ENCODE results near the gene DRD5.
"Not testable (repeated sequence)": the region's sequence is repeated elsewhere in the genome, so short reads cannot be mapped to it uniquely, and the experiment has no call there.

DRD5 gene

DNA sequence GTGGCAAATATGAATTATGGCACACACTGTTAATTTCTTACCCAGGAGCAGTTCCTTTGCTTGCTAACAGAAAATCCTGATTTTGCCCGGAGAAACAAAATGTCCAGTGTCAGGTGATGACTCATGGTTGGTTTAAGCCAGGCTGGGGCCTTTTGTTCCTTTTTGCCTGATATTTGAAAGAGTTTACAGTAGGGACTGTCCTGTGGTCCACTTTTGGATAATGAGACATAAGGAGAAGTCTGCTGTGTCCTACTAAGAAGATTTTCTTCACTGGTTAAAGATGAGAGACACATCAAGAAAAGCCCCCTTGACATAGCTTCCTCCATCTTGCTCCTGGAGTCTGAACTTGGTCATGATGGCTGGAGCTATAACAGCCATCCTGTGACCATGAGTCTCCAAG, 12.1 kb upstream of the DRD5 start:
- no peak for DNase-seq (ENCODE audit: low read depth, low spot score)
- no CpG with 5 or more reads among the region's 1 CpG for WGBS (ENCODE audit: insufficient coverage, insufficient read length)
- H3K36me3 ChIP-seq (ENCODE audit: control insufficient read depth, insufficient read depth, low read length) = no peaks in the 10 kb centered on the region
- no peaks in the 10 kb centered on the region for H3K4me1 ChIP-seq (ENCODE audit: control insufficient read depth, insufficient read depth, low read length)
- H3K27ac ChIP-seq (ENCODE audit: low read length) = no peak overlapping the region
- H3K4me3 ChIP-seq (ENCODE audit: low read length) = no peak overlapping the region
- no peaks in the 10 kb centered on the region; the same call in 1 of the 2 replicates for H3K27me3 ChIP-seq (ENCODE audit: control insufficient read depth, insufficient read depth, low read length)
- no peaks in the 10 kb centered on the region for H3K9me3 ChIP-seq (ENCODE audit: control insufficient read depth, insufficient read depth, low read length)

DNA sequence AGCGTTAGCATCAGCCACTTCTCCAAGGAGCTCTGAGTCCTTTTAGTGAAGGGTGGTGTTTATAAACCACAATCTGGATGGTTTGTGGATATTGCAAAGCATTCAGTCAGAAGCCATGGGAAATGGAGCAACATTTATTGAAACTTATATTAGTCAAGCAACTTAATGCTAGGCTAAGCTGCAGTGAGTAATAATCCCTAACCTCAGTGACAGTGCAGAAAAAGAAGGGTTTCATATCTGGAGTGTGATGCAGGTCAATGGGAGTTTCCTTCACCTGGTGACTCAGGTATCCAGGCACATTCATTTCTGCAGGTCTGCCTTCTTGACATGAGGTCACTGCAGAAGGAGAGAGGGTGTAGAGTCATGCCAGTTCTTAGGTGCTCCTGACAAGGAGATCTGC, 10.4 kb upstream of the DRD5 start:
- WGBS (ENCODE audit: insufficient coverage, insufficient read length) = no CpG with 5 or more reads among the region's 1 CpG
- H3K4me1 ChIP-seq (ENCODE audit: control insufficient read depth, insufficient read depth, low read length) = no peaks in the 10 kb centered on the region

DNA sequence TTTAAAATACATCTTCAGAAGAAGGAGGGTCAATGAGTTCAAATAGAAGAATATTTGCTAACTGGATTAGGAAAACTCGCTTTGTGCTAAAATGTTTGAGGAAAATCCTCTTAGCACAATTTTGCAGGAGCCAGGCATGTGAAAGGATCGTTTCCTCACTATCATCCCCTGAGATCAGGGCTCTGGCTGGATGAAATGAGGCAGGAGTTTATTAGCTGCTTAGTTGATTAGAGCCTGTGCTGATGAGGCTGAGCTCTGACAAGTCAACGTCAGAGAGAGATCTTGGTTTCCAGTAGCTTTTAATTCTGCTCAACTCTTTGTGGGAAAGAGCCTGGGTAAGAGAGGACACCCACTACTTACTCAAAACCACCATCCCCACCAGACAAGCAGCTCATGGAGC, 8.0 kb upstream of the DRD5 start:
- no peak for DNase-seq (ENCODE audit: low read depth, low spot score)
- no peak overlapping the region for H3K27ac ChIP-seq (ENCODE audit: low read length)
- no peaks in the 10 kb centered on the region; the same call in 1 of the 2 replicates for H3K4me1 ChIP-seq (ENCODE audit: control insufficient read depth, insufficient read depth, low read length)
- WGBS (ENCODE audit: insufficient coverage, insufficient read length) = no CpG with 5 or more reads among the region's 3 CpGs
- no peaks in the 10 kb centered on the region for H3K36me3 ChIP-seq (ENCODE audit: control insufficient read depth, insufficient read depth, low read length)
- H3K9me3 ChIP-seq (ENCODE audit: control insufficient read depth, insufficient read depth, low read length) = no peaks in the 10 kb centered on the region
- H3K4me3 ChIP-seq (ENCODE audit: low read length) = no peak overlapping the region
- H3K27me3 ChIP-seq (ENCODE audit: control insufficient read depth, insufficient read depth, low read length) = no peaks in the 10 kb centered on the region; the same call in 1 of the 2 replicates

More for the DNA sequence above, 10.4 kb upstream of the DRD5 start:
- Histone ChIP-seq H3K36me3 (ENCODE audit: control insufficient read depth, insufficient read depth, low read length) (no peaks in the 10 kb centered on the region), H3K9me3 (ENCODE audit: control insufficient read depth, insufficient read depth, low read length) (no peaks in the 10 kb centered on the region), H3K27me3 (ENCODE audit: control insufficient read depth, insufficient read depth, low read length) (no peaks in the 10 kb centered on the region; the same call in 1 of the 2 replicates), H3K4me3 (ENCODE audit: low read length) (no peak overlapping the region), H3K27ac (ENCODE audit: low read length) (no peak overlapping the region)
- no peak for DNase-seq (ENCODE audit: low read depth, low spot score)

DNA sequence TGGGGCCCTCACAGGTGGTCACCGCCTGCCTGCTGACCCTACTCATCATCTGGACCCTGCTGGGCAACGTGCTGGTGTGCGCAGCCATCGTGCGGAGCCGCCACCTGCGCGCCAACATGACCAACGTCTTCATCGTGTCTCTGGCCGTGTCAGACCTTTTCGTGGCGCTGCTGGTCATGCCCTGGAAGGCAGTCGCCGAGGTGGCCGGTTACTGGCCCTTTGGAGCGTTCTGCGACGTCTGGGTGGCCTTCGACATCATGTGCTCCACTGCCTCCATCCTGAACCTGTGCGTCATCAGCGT, 652 bp downstream of the DRD5 start:
- H3K27ac ChIP-seq (ENCODE audit: low read length) = no peak overlapping the region
- H3K4me1 ChIP-seq (ENCODE audit: control insufficient read depth, insufficient read depth, low read length) = peaks cover 3% of the 10 kb centered on the region; the same call in 1 of the 2 replicates
- no peaks in the 10 kb centered on the region for H3K9me3 ChIP-seq (ENCODE audit: control insufficient read depth, insufficient read depth, low read length)
- no peaks in the 10 kb centered on the region for H3K36me3 ChIP-seq (ENCODE audit: control insufficient read depth, insufficient read depth, low read length)
- peaks cover 21% of the 10 kb centered on the region for H3K27me3 ChIP-seq (ENCODE audit: control insufficient read depth, insufficient read depth, low read length)
- H3K4me3 ChIP-seq (ENCODE audit: low read length) = peak overlapping the region; percentile 33; the same call in 1 of the 2 replicates
- DNase-seq (ENCODE audit: low read depth, low spot score) = no peak
- WGBS (ENCODE audit: insufficient coverage, insufficient read length) = no CpG with 5 or more reads among the region's 22 CpGs

DNA sequence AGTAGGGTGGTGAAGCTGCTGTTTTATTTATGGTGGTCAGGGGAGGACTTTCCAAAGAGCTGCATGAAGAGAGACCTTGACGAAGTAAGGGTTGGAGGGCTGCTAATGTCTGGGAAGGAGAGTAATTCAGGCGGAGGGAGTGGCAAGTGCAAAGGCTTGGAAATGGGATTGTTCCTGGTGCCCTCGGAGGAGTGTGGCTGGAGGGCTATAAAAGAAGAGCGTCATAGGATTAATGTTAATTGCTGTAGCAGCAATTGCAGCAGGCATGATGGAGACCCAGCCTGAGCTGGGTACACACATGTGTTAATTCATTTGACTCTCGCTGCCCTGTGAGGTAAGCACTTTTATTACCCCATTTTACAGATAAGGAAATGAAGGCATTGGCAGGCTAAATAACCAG, 4.5 kb downstream of the DRD5 start:
- H3K27me3 ChIP-seq (ENCODE audit: control insufficient read depth, insufficient read depth, low read length) = peaks cover 12% of the 10 kb centered on the region
- DNase-seq (ENCODE audit: low read depth, low spot score); H3K4me1 ChIP-seq (ENCODE audit: control insufficient read depth, insufficient read depth, low read length); H3K4me3 ChIP-seq (ENCODE audit: low read length); H3K9me3 ChIP-seq (ENCODE audit: control insufficient read depth, insufficient read depth, low read length); H3K27ac ChIP-seq (ENCODE audit: low read length); H3K36me3 ChIP-seq (ENCODE audit: control insufficient read depth, insufficient read depth, low read length): not testable (repeated sequence)
- WGBS (ENCODE audit: insufficient coverage, insufficient read length) = no CpG with 5 or more reads among the region's 5 CpGs

DNA sequence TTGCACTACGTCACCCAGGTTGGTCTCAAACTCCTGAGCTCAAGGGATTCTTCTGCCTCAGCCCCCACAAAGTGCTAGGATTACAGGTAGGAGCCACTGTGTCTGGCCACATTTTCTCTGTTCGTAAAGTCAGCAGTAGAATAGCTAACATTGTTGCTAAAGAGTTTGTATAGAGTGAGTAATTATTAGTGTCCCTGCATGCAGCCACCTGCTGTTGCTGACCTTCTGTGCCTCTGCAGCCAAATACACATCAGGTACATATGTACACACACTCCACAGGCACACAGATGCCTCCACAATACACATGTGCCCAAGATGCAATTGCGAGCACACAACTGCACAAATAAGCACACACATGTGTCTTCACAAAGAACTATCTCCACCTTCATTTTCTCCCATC, 10.9 kb downstream of the DRD5 start:
- DNase-seq (ENCODE audit: low read depth, low spot score) = no peak

DNA sequence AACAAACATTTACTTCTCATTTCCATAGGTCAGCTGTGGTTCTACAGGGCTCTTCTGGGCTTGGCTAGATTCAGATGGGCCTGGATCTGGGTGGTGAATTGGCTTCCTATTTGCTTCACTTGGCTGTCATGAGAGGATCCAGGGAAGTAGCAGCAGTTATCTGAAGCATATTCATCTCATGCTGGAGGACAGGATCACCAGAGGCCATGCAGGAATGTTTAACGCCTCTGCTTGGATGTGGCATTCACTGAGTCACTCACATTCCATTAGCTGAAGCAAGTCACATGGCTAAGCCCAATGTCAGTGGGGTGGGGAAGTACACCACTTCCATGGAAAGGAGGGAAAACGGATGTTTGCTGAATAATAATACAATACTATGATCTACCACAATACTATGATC, 15.2 kb downstream of the DRD5 start:
- WGBS (ENCODE audit: insufficient coverage, insufficient read length) = no CpG with 5 or more reads among the region's 2 CpGs
- H3K27ac ChIP-seq (ENCODE audit: low read length); H3K9me3 ChIP-seq (ENCODE audit: control insufficient read depth, insufficient read depth, low read length); H3K4me3 ChIP-seq (ENCODE audit: low read length); DNase-seq (ENCODE audit: low read depth, low spot score); H3K4me1 ChIP-seq (ENCODE audit: control insufficient read depth, insufficient read depth, low read length); H3K27me3 ChIP-seq (ENCODE audit: control insufficient read depth, insufficient read depth, low read length); H3K36me3 ChIP-seq (ENCODE audit: control insufficient read depth, insufficient read depth, low read length): not testable (repeated sequence)

More for the DNA sequence above, 10.9 kb downstream of the DRD5 start:
- Histone ChIP-seq H3K9me3 (ENCODE audit: control insufficient read depth, insufficient read depth, low read length) (no peaks in the 10 kb centered on the region), H3K4me1 (ENCODE audit: control insufficient read depth, insufficient read depth, low read length) (no peaks in the 10 kb centered on the region), H3K27ac (ENCODE audit: low read length) (no peak overlapping the region), H3K27me3 (ENCODE audit: control insufficient read depth, insufficient read depth, low read length) (no peaks in the 10 kb centered on the region), H3K36me3 (ENCODE audit: control insufficient read depth, insufficient read depth, low read length) (no peaks in the 10 kb centered on the region), H3K4me3 (ENCODE audit: low read length) (no peak overlapping the region)
- WGBS (ENCODE audit: insufficient coverage, insufficient read length) = no CpG with 5 or more reads among the region's 3 CpGs

DNA sequence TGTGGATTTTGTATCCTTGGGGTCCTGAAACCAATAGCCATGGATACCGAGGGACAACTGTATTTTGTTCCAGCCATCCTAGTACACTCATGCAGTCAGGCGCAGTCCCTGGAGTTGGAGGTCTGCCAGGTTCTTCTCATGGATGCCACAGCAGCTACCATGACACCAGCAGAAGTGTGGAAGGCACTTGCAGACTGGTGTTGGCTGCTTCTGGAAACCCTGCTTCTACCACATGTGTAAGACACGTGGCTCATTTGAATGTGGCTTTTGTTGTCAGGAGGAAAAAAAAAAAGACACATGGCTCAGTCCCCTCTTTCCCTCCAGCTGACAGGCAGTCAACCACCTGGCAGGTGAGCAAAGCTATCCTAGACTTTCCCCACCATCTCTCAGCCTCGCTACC, 19.4 kb downstream of the DRD5 start:
- Histone ChIP-seq H3K27me3 (ENCODE audit: control insufficient read depth, insufficient read depth, low read length) (no peaks in the 10 kb centered on the region), H3K27ac (ENCODE audit: low read length) (no peak overlapping the region), H3K4me1 (ENCODE audit: control insufficient read depth, insufficient read depth, low read length) (no peaks in the 10 kb centered on the region), H3K4me3 (ENCODE audit: low read length) (no peak overlapping the region), H3K36me3 (ENCODE audit: control insufficient read depth, insufficient read depth, low read length) (no peaks in the 10 kb centered on the region), H3K9me3 (ENCODE audit: control insufficient read depth, insufficient read depth, low read length) (no peaks in the 10 kb centered on the region)
- WGBS (ENCODE audit: insufficient coverage, insufficient read length) = no CpG with 5 or more reads among the region's 4 CpGs
- no peak for DNase-seq (ENCODE audit: low read depth, low spot score)

DNA sequence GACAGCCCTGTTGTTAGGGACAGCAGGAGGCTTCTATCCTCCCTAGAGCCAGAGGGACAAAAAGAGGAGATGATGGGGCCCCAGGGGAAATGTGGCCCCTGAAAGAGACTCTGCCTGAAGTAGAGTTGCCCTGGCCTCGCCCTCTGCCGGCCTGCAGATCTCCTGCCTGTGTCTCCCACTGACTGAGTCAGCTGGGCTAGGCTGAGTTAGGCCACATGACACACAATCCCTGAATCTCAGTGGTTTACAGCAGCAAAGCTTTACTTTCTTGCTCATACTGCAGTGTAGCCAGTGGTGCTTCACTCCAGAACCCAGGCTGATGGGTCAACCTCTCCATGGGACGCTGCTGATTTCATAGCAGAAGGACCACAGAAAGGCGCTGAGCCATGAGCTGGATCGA, 23.5 kb downstream of the DRD5 start:
- no peaks in the 10 kb centered on the region for H3K36me3 ChIP-seq (ENCODE audit: control insufficient read depth, insufficient read depth, low read length)
- DNase-seq (ENCODE audit: low read depth, low spot score) = no peak
- no peak overlapping the region for H3K4me3 ChIP-seq (ENCODE audit: low read length)
- H3K27ac ChIP-seq (ENCODE audit: low read length) = no peak overlapping the region
- no CpG with 5 or more reads among the region's 5 CpGs for WGBS (ENCODE audit: insufficient coverage, insufficient read length)
- H3K9me3 ChIP-seq (ENCODE audit: control insufficient read depth, insufficient read depth, low read length) = no peaks in the 10 kb centered on the region
- H3K27me3 ChIP-seq (ENCODE audit: control insufficient read depth, insufficient read depth, low read length) = no peaks in the 10 kb centered on the region
- no peaks in the 10 kb centered on the region for H3K4me1 ChIP-seq (ENCODE audit: control insufficient read depth, insufficient read depth, low read length)

DNA sequence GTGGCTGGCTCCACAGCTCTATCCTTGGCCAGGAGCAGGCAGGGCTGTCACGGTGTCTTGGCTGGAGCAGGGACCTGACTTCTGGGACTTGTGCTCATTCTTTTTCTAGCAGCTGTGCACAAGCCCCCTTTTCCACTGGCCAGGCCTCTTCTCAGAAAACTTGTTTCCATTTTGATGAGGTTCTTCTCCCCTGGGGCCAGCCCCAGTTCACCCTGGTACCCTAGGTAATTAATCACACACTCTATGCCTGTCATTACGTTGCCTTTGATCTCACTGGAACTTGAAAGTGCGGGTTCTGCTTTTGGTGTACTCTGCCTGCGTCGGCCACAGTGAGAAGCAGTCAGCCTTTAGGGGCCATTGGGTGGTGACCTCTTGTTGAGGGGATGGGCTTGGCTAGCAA, 26.6 kb downstream of the DRD5 start:
- Histone ChIP-seq H3K4me3 (ENCODE audit: low read length) (no peak overlapping the region), H3K27ac (ENCODE audit: low read length) (no peak overlapping the region), H3K9me3 (ENCODE audit: control insufficient read depth, insufficient read depth, low read length) (no peaks in the 10 kb centered on the region), H3K36me3 (ENCODE audit: control insufficient read depth, insufficient read depth, low read length) (no peaks in the 10 kb centered on the region), H3K4me1 (ENCODE audit: control insufficient read depth, insufficient read depth, low read length) (no peaks in the 10 kb centered on the region), H3K27me3 (ENCODE audit: control insufficient read depth, insufficient read depth, low read length) (no peaks in the 10 kb centered on the region)
- DNase-seq (ENCODE audit: low read depth, low spot score) = no peak
- WGBS (ENCODE audit: insufficient coverage, insufficient read length) = no CpG with 5 or more reads among the region's 5 CpGs

DNA sequence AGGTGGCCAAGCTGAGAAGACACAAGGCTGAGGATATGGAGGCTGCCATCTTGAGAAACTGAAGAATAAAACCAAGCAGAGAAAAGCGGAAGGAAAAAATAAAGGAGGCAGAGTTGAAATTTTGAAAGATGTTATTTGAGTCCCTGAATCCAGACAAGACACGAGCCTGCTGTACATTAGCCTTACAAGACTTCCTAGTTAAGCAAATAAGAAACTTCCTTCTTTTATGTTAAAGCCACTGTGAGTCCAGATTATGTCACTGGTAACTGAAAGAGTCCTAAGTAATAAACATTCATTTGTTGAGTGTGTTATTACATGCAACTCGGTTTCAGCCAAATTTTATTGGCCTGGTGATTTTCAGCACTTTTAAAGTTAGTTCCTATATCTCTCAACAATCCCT, 30.4 kb downstream of the DRD5 start:
- Histone ChIP-seq H3K36me3 (ENCODE audit: control insufficient read depth, insufficient read depth, low read length) (no peaks in the 10 kb centered on the region), H3K27me3 (ENCODE audit: control insufficient read depth, insufficient read depth, low read length) (no peaks in the 10 kb centered on the region), H3K9me3 (ENCODE audit: control insufficient read depth, insufficient read depth, low read length) (no peaks in the 10 kb centered on the region), H3K27ac (ENCODE audit: low read length) (no peak overlapping the region), H3K4me3 (ENCODE audit: low read length) (no peak overlapping the region), H3K4me1 (ENCODE audit: control insufficient read depth, insufficient read depth, low read length) (no peaks in the 10 kb centered on the region)
- no CpG with 5 or more reads among the region's 3 CpGs for WGBS (ENCODE audit: insufficient coverage, insufficient read length)
- no peak for DNase-seq (ENCODE audit: low read depth, low spot score)

Measured in iPS DF 6.9 (cell line).